IMR-90 (cell line): ENCODE data around the gene ADCY9. TPM values are rescaled to one million over a fixed set of nuclear protein-coding genes. Genes with fewer than 3 reads are reported as not detected.

Experiments
- ATAC-seq: fragments of 200-7000 bp; cut with Tn5 transposase; 2 replicates; pipeline ENCODE4 v1.9.1; 2020; ENCODE audit warnings: low read depth, mild to moderate bottlenecking, moderate library complexity
- BruUV-seq: library from RNA; stranded (reverse); fragments of 400-500 nt; replicated peaks from 2 replicates; lab custom pipeline; 2021; lab: Mats Ljungman, UMichigan
- CTCF ChIA-PET: fragments of 300-600 bp; formaldehyde crosslinking; extraction: SDS; loops from one replicate; lab custom pipeline; 2021; ENCODE audit warnings: antibody characterized with exemption; lab: Yijun Ruan, JAX
- POLR2A ChIA-PET: fragments of 300-600 bp; sonication (Branson Sonifier 250); formaldehyde crosslinking; loops from one replicate; lab custom pipeline; 2022; ENCODE audit warnings: antibody characterized with exemption; ENCODE audit not compliant: unreplicated experiment; lab: Charles Lee
- DNase-seq: peaks from one replicate; pipeline ENCODE4 v3.0.0; 2013
- H2AFZ ChIP-seq: replicated peaks from 2 replicates; pipeline ENCODE3; 2013; ENCODE audit warnings: low read length, mild to moderate bottlenecking; ENCODE audit not compliant: poor library complexity
- H2AK5ac ChIP-seq: 2 replicates; pipeline ENCODE4 v1.6.1; 2013; ENCODE audit warnings: low read depth, low read length, inconsistent platforms
- H2AK9ac ChIP-seq: replicated peaks from 2 replicates; pipeline ENCODE3; 2013; ENCODE audit warnings: mild to moderate bottlenecking, low read depth, low read length, moderate library complexity; ENCODE audit not compliant: poor library complexity
- H2BK120ac ChIP-seq: 2 replicates; pipeline ENCODE4 v1.6.1; 2013; ENCODE audit warnings: low read depth, low read length, inconsistent platforms
- H2BK15ac ChIP-seq: 3 replicates; pipeline ENCODE4 v1.6.1; 2013; ENCODE audit warnings: low read depth, low read length, inconsistent platforms
- H2BK20ac ChIP-seq: 2 replicates; pipeline ENCODE4 v1.6.1; 2013; ENCODE audit warnings: low read depth, mild to moderate bottlenecking, inconsistent platforms, low read length, moderate library complexity
- H2BK5ac ChIP-seq: 2 replicates; pipeline ENCODE4 v1.6.1; 2013; ENCODE audit warnings: mild to moderate bottlenecking, low read depth, low read length, inconsistent platforms; ENCODE audit not compliant: poor library complexity, severe bottlenecking
- H3K14ac ChIP-seq: replicated peaks from 2 replicates; pipeline ENCODE4 v1.6.1; 2013; ENCODE audit warnings: low read depth, low read length, inconsistent platforms
- H3K18ac ChIP-seq: 2 replicates; pipeline ENCODE4 v1.6.1; 2013; ENCODE audit warnings: low read depth, low read length, control low read depth
- H3K23ac ChIP-seq: 2 replicates; pipeline ENCODE4 v1.6.1; 2013; ENCODE audit warnings: low read depth, low read length, inconsistent platforms
- H3K27ac ChIP-seq: 2 replicates; pipeline ENCODE4 v1.5.1; 2013; ENCODE audit warnings: mild to moderate bottlenecking, control low read depth, low read length; ENCODE audit not compliant: insufficient read depth
- H3K27me3 ChIP-seq: 2 replicates; pipeline ENCODE4 v1.6.1; 2013; ENCODE audit warnings: low read length; ENCODE audit not compliant: control insufficient read depth, insufficient read depth
- H3K36me3 ChIP-seq: 2 replicates; pipeline ENCODE4 v1.6.1; 2013; ENCODE audit warnings: low read length, mixed read lengths; ENCODE audit not compliant: control insufficient read depth, insufficient read depth
- H3K4ac ChIP-seq: 2 replicates; pipeline ENCODE4 v1.6.1; 2013; ENCODE audit warnings: low read depth, low read length, inconsistent platforms
- H3K4me1 ChIP-seq: 2 replicates; pipeline ENCODE4 v1.6.1; 2013; ENCODE audit warnings: low read length, mixed read lengths; ENCODE audit not compliant: control insufficient read depth, insufficient read depth
- H3K4me2 ChIP-seq: 2 replicates; pipeline ENCODE4 v1.6.1; 2013; ENCODE audit warnings: low read depth, mild to moderate bottlenecking, control low read depth, low read length, moderate library complexity
- H3K4me3 ChIP-seq: 2 replicates; pipeline ENCODE4 v1.5.1; 2013; ENCODE audit warnings: low read depth, mild to moderate bottlenecking, control low read depth, low read length, moderate library complexity; ENCODE audit not compliant: insufficient read depth
- H3K56ac ChIP-seq: 2 replicates; pipeline ENCODE4 v1.6.1; 2013; ENCODE audit warnings: low read length, inconsistent platforms; ENCODE audit not compliant: insufficient read depth; ENCODE audit errors: extremely low read depth
- H3K79me1 ChIP-seq, 2 experiments: 2 replicates each; pipeline ENCODE4 v1.6.1; 2013; ENCODE audit warnings: low read length in 2 of 2, inconsistent platforms in 1 of 2, low read depth in 1 of 2
- H3K9ac ChIP-seq: 2 replicates; pipeline ENCODE4 v1.6.1; 2013; ENCODE audit warnings: low read depth, low read length, control low read depth
- H3K9me1 ChIP-seq: 2 replicates; pipeline ENCODE4 v1.6.1; 2013; ENCODE audit warnings: low read length, inconsistent platforms; ENCODE audit not compliant: insufficient read depth
- H3K9me3 ChIP-seq: 2 replicates; pipeline ENCODE4 v1.6.1; 2013; ENCODE audit warnings: low read length; ENCODE audit not compliant: control insufficient read depth, insufficient read depth
- H4K20me1 ChIP-seq: 2 replicates; pipeline ENCODE4 v1.6.1; 2013; ENCODE audit warnings: low read length, inconsistent platforms; ENCODE audit not compliant: insufficient read depth
- H4K5ac ChIP-seq: 2 replicates; pipeline ENCODE4 v1.6.1; 2013; ENCODE audit warnings: mild to moderate bottlenecking, low read depth, low read length, control low read depth
- H4K8ac ChIP-seq, 2 experiments: 2 replicates each; pipeline ENCODE4 v1.6.1; 2013; ENCODE audit warnings: low read depth in 2 of 2, low read length in 2 of 2, control low read depth in 1 of 2, inconsistent platforms in 1 of 2
- H4K91ac ChIP-seq: 2 replicates; pipeline ENCODE4 v1.6.1; 2013; ENCODE audit warnings: low read depth, low read length, inconsistent platforms; ENCODE audit not compliant: insufficient read depth
- CEBPB ChIP-seq: IDR thresholded peaks from 2 replicates; pipeline ENCODE4 v1.6.1; 2012; ENCODE audit warnings: low read depth, low read length, improper control_type of control experiment
- CHD1 ChIP-seq: IDR thresholded peaks from 2 replicates; pipeline ENCODE4 v1.6.1; 2012; ENCODE audit warnings: low read depth, low read length, improper control_type of control experiment
- CTCF ChIP-seq: conservative IDR thresholded peaks from 2 replicates; pipeline ENCODE4 v1.5.1; 2012; ENCODE audit warnings: mild to moderate bottlenecking, low read depth, low read length, improper control_type of control experiment
- MAFK ChIP-seq: IDR thresholded peaks from 2 replicates; pipeline ENCODE4 v1.6.1; 2012; ENCODE audit warnings: low read depth, low read length, improper control_type of control experiment
- MAZ ChIP-seq: IDR thresholded peaks from 2 replicates; pipeline ENCODE4 v1.6.1; 2012; ENCODE audit warnings: low read depth, mild to moderate bottlenecking, low read length, improper control_type of control experiment, moderate library complexity, borderline replicate concordance
- NFE2L2 ChIP-seq: fragments of 150-350 bp; IDR thresholded peaks from 2 replicates; pipeline ENCODE4 v1.6.1; 2016; ENCODE audit warnings: low read depth, mild to moderate bottlenecking, low read length
- POLR2A ChIP-seq: IDR thresholded peaks from 2 replicates; pipeline ENCODE4 v1.6.1; 2012; ENCODE audit warnings: mild to moderate bottlenecking, low read depth, low read length
- RCOR1 ChIP-seq: IDR thresholded peaks from 2 replicates; pipeline ENCODE4 v1.6.1; 2012; ENCODE audit warnings: mild to moderate bottlenecking, low read length, improper control_type of control experiment; ENCODE audit not compliant: insufficient replicate concordance
- RFX5 ChIP-seq: IDR thresholded peaks from 2 replicates; pipeline ENCODE4 v1.8.0; 2012; ENCODE audit warnings: low read depth, mild to moderate bottlenecking, low read length, moderate library complexity
- WGBS, 2 experiments: methylation state at CpG; one replicate each; pipeline versions ENCODE4 v1.1.5 to v1.1.7; 2013; ENCODE audit warnings: missing lambda C conversion rate in 2 of 2; ENCODE audit not compliant: insufficient read length in 1 of 2; ENCODE audit errors: extremely low coverage in 2 of 2; 5-methylcytosine and 5-hydroxymethylcytosine counted together
- dilution Hi-C: fragments of 300-500 bp; cut with HindIII; formaldehyde crosslinking; loops from one replicate; pipeline ENCODE4 v1.14.3; 2018; ENCODE audit warnings: low sequenced_read_pairs; ENCODE audit not compliant: unreplicated experiment
- in situ Hi-C: fragments of 300-500 bp; cut with MboI; formaldehyde crosslinking; loops from 3 replicates; pipeline ENCODE4 v1.14.3; 2019; ENCODE audit warnings: low sequenced_read_pairs, inconsistent platforms, mixed read lengths
- intact Hi-C: fragments of 100-400 bp; cut with micrococcal nuclease; formaldehyde crosslinking; loops from 2 replicates; pipeline ENCODE4 v1.10.0; 2022
- polyA plus RNA-seq, 3 experiments: library from polyadenylated mRNA; depleted of rRNA; stranded (reverse); fragments of >200 nt; gene quantifications; 2 replicates each; pipeline ENCODE4 v1.2.3, GENCODE V29; 2012; ENCODE audit warnings: low replicate concordance in 1 of 3
- total RNA-seq: library from RNA; depleted of rRNA; stranded (reverse); fragments of >200 nt; gene quantifications from 2 replicates; pipeline ENCODE4 v1.2.3, GENCODE V29; 2012

ADCY9 gene
- total and polyA plus RNA-seq, 2 of the 4 experiments (the other 2 are of a cell fraction), result 5.4 to 12.5 TPM

DNA sequence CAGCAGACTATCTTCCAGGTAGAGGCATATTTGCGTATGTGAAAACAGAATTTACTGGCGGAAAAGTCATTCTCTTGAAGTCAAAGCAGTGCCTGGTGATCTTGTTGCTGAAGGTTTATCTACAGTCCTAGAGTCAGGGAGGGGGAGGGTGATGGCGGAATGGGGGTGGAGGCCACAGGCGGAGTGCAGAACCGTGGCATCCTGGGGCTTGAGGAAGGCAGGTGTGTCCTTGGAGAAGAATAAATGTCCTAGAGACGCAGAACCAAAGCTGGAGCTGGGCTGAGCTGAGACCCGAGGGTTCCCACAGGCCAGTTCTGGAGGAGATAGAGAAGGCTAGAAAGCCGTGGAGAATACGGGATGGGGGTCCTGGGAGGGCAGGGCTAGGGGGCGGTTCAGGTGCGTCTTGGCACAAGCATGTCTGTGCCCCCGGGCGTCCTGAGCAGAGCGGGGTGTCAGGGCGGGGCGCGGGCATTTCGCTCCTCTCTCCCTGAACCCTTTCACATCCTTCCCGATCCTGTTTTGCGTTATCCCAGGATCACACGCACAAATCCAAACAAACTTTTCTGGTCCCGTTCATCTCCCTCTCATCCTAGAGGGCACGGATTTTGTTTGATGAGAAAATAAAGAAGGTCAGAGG is 158.8 kb downstream of the ADCY9 start:
- Histone ChIP-seq H3K4me3 (no peak overlapping the region), H3K4me2 (no peak overlapping the region), H2BK120ac (no peak overlapping the region), H3K4ac (peak overlapping the region; percentile 25; the same call in 1 of the 2 replicates), H3K4me1 (peaks cover 16% of the 10 kb centered on the region), H2AK9ac (no peak overlapping the region), H3K14ac (no peak overlapping the region), H2AFZ (no peak overlapping the region), H2BK5ac (no peak overlapping the region), H2AK5ac (peak overlapping the region; percentile 11; the same call in 1 of the 2 replicates), H3K9ac (no peak overlapping the region), H3K27me3 (no peaks in the 10 kb centered on the region), H4K91ac (no peak overlapping the region), H3K27ac (no peak overlapping the region), H3K23ac (no peak overlapping the region), H3K9me3 (no peaks in the 10 kb centered on the region), H4K8ac (no peak overlapping the region), H3K36me3 (no peaks in the 10 kb centered on the region), H2BK15ac (no peak overlapping the region), H3K56ac (no peak overlapping the region), H4K5ac (no peak overlapping the region), H4K20me1 (no peaks in the 10 kb centered on the region), H3K9me1 (peaks cover 6% of the 10 kb centered on the region; the same call in 1 of the 2 replicates), H2BK20ac (no peak overlapping the region), H3K18ac (no peak overlapping the region), H3K79me1 (peaks cover 0 to 6% of the 10 kb centered on the region in 2 experiments; a peak in 1 of 4 replicates)
- WGBS, 2 experiments, result 85% methylated on average over 14 of the region's 23 CpGs; no CpG with 5 or more reads in 1 of the 2 experiments
- dilution Hi-C loops, result no loop called here
- no peak for ATAC-seq
- no peak for DNase-seq
- CTCF ChIA-PET, result no interaction called here
- intact Hi-C loops, result no loop called here
- POLR2A ChIA-PET, result no interaction called here
- no TSS peak for BruUV-seq
- TF ChIP-seq RFX5 (no peak), MAFK (no peak), CTCF (no peak), RCOR1 (no peak), POLR2A (no peak), CEBPB (no peak), NFE2L2 (no peak), MAZ (no peak), CHD1 (no peak)
- in situ Hi-C loops, result no loop called here
